ENCODE data around the gene EPS8.
A peak's percentile ranks its signal among the peaks of the same experiment; 100 is the strongest.

DNA sequence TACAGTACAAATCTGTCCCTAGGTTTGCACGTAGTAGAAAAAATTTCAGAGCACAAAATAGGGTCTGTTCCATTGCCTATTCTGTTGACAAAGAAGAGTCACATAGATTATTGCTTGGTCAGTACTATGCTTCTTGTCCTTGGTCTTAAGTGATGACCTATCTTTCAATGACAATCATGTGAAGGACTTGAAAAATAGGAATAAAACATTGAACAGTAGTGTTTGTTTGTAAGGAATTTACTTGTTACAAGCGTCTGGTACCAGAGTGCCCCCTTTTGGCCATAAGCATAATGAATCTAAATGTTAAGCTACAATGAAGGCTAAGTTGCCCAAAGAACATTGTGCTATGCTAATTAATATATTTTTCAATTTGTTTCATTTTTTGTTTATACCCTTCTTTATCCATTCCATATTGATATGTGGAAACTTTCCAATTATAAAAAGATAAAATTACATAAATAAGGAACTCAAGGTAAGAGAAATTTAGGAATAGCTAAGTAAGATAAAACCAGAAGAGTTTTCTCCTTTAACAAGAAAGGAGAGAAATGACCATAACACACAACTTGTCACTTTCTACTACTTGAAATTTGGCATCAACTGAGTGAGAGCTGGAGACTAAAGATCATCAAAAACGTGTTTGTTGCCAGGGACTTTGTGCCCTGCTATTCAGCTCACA lies 204.7 kb downstream of the EPS8 start:
- TF ChIP-seq POLR2A (IDR thresholded peaks at IDR 0.05): no peak
- TF ChIP-seq, protein P1, sequence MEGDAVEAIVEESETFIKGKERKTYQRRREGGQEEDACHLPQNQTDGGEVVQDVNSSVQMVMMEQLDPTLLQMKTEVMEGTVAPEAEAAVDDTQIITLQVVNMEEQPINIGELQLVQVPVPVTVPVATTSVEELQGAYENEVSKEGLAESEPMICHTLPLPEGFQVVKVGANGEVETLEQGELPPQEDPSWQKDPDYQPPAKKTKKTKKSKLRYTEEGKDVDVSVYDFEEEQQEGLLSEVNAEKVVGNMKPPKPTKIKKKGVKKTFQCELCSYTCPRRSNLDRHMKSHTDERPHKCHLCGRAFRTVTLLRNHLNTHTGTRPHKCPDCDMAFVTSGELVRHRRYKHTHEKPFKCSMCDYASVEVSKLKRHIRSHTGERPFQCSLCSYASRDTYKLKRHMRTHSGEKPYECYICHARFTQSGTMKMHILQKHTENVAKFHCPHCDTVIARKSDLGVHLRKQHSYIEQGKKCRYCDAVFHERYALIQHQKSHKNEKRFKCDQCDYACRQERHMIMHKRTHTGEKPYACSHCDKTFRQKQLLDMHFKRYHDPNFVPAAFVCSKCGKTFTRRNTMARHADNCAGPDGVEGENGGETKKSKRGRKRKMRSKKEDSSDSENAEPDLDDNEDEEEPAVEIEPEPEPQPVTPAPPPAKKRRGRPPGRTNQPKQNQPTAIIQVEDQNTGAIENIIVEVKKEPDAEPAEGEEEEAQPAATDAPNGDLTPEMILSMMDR (IDR thresholded peaks at IDR 0.05): peak; percentile 37 to 48 (median 47)

All from vagina (tissue), 2 donors.